Esophagus muscularis mucosa (tissue), 4 donors: ENCODE data around the gene HS3ST6.

Experiments used
- EP300 ChIP-seq: sonication (generic); formaldehyde crosslinking; IDR thresholded peaks from one replicate; pipeline ENCODE4 v1.6.1; 2017; ENCODE audit warnings: antibody characterized with exemption
- POLR2A ChIP-seq: fragments of 450-650 bp; IDR thresholded peaks from one replicate; pipeline ENCODE4 v1.6.1; 2017; ENCODE audit warnings: antibody characterized with exemption, moderate library complexity, mild to moderate bottlenecking, low read depth
- TF ChIP-seq, protein P1 (sequence below), 3 experiments: fragments of 200-600 bp in 2 of 3; fragments of 450-650 bp in 1 of 3; sonication (generic) in 2 of 3; IDR thresholded peaks; one replicate each; pipeline ENCODE4 v1.5.1; 2017 to 2019; ENCODE audit warnings: antibody characterized with exemption in 3 of 3, mild to moderate bottlenecking in 2 of 3, moderate library complexity in 1 of 3

DNA sequence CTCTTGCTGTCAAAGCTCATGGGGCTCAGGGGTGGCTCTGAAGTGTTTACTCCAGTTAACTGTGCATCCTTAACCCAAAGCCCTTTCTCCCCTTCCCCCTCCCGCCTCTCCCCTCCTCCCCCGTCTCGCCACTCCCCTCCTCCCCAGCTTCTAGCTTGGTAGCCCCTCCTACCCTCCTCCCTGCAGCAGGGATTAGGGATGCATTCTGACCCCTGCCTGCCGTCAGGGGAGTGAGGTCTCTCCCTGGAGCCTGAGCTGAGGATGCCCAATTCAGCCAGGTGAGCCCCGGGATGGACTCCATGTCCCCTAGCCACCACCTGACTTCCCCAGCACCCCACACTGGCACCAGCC is 1.6 kb downstream of the HS3ST6 start:
- TF ChIP-seq, protein P1, sequence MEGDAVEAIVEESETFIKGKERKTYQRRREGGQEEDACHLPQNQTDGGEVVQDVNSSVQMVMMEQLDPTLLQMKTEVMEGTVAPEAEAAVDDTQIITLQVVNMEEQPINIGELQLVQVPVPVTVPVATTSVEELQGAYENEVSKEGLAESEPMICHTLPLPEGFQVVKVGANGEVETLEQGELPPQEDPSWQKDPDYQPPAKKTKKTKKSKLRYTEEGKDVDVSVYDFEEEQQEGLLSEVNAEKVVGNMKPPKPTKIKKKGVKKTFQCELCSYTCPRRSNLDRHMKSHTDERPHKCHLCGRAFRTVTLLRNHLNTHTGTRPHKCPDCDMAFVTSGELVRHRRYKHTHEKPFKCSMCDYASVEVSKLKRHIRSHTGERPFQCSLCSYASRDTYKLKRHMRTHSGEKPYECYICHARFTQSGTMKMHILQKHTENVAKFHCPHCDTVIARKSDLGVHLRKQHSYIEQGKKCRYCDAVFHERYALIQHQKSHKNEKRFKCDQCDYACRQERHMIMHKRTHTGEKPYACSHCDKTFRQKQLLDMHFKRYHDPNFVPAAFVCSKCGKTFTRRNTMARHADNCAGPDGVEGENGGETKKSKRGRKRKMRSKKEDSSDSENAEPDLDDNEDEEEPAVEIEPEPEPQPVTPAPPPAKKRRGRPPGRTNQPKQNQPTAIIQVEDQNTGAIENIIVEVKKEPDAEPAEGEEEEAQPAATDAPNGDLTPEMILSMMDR (IDR thresholded peaks at IDR 0.05): no peak
- TF ChIP-seq POLR2A (no peak), EP300 (no peak)
